NK-92 (cell line): Measurements from ENCODE around the gene ZNF345.

Experiments
- DNase-seq: peaks from one replicate; lab custom pipeline; 2025; ENCODE audit not compliant: unreplicated experiment; lab: John Stamatoyannopoulos, UW

ZNF345 gene

DNA sequence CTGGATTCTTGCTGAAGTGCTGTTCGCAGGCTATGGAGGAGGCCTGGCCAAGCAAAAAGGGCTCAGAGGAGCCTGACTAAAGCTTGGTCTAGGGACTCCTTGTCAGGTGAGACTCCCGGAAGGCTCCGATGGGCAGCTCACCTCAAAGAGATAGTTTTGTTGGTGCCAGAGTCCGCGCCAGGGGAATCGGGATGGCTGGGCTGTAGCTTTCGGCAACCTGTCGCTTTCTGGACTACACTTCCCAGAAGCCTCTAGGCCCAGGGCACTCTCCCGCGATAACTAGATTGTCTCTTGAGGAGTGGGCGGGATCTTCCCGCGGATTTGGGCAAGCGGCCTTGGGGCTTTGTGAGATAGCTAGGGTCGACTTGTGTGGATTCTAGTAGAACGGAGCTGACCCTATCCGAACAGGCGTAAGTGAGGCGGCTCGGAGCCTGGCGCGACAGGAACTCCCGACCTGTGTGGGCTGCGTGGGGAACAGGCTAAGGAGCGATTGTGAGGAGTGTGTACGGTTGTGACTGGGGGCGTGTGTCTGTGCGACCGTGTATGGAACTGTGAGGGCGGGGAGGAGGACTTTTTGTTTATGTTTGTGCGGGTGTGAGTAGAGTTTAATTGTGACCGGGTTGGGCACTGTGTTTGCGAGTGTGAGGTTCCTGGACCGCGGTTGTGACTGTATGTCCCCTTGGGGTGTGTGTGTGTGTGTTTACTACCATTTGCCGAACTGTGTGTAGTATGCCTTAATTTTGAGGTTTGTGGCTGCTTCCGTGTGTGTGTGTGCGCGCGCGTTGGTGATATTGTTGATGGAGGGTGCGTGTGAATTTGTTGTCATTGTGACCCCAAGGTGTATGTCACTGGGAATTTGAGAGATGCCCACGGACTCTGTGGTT, at the start of gene ZNF345:
Gene ZNF345 (plus strand): TSS at position 318 of the 884 bp plus-strand sequence. CDS start 25,955 bp downstream, outside the sequence.
- no peak for DNase-seq

DNA sequence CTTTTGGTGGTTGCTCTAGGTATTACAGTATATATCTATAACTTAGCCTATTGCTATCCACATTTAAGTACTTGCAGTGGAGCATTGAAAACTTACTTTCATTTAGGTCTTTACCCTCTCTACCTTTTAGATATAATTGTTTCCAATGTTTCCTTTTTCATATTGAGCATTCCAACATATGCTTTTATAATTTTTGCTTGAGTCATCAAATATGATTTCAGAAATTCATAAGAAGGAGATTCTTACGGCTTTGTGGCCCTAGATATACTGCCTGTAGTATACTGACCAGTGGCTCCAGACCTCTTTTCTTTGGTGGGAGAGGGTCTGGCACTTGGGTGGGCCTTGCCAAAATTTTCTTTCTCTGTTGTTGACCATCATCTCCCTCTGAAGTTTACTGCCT, 45.3 kb upstream of the ZNF345 start:
- no peak for DNase-seq

DNA sequence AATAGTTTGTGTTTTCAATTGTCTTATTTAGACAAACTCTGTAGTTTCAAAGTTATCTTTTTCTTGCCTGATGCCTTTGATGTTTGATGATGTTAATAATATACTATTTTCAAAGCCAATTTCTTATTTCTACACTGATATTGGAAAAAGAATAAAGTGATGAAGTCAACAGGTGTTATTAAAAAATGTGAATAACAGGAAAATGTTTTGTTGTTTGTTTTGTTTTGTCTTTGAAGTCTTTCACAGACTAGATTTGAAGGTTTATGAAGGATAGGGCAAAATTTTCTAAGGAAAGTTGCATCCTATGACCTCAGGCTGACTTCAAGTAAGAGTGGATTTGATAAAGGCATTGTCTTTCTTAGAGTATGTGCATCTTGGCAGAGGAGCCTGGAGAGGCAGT, 43.6 kb upstream of the ZNF345 start:
- no peak for DNase-seq

DNA sequence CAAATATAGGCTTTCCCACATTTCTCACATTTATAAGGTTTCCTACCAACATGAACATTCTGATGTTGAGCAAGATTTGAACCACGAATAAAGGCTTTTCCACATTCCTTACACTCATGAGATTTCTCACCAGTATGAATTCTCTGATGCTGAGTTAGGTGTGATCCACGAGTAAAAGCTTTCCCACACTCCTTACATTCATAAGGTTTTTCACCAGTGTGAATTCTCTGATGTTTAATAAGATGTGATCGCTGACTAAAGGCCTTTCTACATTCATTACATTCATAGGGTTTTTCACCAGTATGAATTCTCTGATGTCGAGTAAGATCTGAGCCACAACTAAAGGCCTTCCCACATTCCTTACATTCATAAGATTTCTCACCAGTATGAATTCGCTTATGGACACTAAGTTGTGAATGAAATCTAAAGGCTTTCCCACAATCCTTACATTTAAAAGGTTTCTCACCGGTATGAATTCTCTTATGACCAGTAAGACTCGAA, 31.5 kb upstream of the ZNF345 start:
- DNase-seq = no peak

DNA sequence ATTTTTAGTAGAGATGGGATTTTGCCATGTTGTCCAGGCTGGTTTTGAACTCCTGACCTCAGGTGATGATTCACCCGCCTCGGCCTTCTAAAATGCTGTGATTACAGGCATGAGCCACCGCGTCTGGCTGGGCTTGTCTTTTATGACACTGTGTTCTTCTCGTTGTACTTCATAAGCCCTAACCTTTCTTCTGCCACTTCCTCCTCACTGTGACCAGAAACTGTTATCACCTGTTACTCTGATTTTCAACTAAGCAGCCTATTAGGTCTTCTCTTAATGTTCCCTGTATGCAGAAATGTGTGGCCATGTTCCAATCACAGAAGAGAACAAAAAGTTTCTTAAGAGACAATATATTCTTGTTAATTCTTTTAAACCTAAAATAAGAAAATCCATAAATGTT, 28.9 kb upstream of the ZNF345 start:
- DNase-seq = no peak

DNA sequence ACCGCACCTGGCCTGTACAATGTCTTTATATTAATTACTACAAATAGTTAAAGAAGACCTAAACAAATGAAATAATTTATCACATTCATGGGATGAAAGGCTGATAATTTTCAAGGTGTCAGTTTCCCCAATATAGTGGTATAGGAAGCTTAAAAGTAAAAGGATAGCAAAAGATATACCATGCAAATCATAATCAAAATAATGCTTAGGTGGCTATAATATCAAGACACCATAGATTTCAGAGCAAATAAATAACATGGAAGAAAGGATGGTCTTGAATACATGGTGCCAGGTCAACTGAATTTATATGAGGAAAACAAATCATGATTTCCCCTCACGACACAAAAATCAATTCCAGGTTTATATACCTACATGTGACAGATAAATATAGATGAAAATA, 17.2 kb upstream of the ZNF345 start:
- DNase-seq = no peak

DNA sequence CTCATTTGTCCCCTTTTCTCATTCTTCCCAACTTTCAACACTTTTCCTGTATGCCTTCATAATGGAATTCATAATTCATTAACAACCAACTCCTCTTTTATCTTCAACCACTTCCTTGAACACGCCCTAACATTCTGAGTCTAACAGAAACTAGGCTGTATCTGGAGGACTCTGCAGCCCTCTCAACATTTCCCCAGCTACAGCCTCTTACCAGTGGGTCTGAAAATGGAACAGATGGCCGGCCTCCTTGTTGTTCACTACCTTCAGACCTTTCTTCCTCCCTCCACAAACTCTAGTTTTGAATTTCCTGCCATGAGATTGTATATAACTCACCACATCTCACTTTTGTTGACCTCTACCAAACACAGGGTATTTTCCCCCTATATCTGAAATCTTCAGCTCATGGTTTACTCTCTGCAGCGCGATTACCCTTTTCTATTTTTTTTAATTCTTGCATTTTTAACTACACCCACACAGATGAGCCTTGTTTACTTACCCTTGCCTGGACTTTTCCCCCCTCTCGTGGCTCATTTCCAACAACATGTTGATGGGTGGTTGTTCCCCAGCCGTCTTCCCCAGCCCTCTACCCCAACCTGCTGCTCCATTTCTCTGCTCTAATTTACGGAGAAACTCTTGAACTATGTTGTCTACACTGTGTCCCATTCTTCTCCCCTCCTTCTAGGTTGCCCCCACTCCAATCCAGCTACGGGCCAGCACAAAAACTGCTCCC, 13.3 kb upstream of the ZNF345 start:
- no peak for DNase-seq

DNA sequence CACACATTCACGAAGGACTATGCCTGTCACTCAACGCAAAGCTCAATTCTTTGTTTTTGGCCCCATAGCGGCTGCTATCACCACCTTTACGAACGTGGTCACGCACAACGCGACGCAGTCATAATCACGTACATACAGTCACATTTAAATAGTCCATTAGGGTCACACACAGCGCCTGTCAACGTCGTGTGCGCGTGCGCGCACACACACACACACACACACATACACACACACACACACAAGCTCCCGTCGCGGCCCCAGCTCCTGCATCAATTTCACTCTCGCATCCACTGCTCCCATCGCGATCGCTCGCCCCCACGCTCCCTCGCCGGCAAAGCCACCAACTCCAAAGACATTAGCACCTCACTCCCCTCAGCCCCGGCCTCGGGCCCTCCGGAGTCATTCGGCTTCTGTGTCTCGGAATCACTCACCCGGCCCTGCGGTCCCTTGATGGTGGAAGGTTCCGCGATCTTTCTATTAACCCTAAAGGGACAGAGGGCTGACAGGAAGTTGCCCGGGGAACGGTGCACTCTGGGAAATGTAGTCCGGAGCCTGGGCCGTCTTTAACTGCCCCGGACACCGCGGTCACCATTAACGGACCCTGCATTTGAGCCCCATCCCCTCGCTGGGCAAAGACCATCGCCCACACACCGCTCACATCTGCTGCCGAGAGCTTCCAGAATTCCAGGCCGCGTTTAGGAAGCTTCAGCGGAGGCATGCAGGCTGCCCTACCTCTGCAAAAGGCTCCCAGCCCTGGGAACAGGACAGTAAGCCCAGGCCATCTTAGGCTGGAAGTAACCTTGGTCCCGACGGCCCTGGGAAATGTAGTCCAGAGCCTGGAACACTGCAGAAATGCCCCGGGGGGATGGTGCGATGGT, 12.5 kb upstream of the ZNF345 start, which contains the start of gene ZNF790:
Gene ZNF790 (minus strand): TSS at position 482 of the 878 bp plus-strand sequence. CDS start 12,768 bp downstream, outside the sequence.
- DNase-seq = no peak

DNA sequence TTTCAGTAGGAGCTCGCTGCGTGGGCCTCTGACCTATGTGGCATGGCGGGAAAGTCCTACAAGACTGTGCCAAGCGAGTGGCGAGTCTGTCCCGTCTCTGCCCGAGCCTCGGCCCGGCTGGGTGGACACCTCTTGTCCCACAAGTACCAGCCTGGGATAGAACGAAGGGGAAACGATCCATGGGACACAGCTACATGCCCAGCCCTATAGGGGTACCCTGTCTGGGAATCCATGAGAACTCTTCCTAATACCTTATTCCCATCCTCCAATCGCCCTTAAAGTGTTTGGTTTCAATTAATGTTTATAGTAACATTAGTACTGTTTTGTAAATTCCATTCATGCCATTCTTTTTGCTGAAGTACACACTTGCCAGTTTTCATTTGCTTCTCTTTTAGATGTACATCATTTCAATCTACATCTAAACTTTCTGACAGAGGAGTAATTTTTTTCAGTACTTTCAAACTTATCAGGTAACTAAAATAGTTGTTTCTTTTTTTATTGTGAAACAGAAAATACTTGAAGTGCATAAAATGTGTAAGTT, 11.8 kb upstream of the ZNF345 start:
- DNase-seq = no peak

DNA sequence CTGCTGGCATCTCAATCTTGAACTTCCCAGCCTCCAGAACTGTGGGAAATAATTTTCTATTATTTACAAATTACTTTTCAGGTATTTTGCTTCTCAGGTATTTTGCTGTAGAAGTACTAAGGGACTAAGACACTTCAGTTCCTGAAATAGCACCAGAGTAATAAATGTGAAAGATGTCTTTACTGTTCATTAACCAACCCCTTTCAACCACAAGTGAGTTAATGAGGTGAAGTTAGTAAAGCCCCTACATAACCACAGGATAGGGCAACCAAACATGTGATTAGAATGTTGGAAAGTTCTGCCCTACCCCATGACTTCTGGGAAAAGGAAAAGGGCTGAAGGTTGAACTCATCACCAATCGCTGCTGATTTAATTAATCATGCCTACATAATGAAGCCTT, 2.7 kb upstream of the ZNF345 start:
- DNase-seq = no peak

DNA sequence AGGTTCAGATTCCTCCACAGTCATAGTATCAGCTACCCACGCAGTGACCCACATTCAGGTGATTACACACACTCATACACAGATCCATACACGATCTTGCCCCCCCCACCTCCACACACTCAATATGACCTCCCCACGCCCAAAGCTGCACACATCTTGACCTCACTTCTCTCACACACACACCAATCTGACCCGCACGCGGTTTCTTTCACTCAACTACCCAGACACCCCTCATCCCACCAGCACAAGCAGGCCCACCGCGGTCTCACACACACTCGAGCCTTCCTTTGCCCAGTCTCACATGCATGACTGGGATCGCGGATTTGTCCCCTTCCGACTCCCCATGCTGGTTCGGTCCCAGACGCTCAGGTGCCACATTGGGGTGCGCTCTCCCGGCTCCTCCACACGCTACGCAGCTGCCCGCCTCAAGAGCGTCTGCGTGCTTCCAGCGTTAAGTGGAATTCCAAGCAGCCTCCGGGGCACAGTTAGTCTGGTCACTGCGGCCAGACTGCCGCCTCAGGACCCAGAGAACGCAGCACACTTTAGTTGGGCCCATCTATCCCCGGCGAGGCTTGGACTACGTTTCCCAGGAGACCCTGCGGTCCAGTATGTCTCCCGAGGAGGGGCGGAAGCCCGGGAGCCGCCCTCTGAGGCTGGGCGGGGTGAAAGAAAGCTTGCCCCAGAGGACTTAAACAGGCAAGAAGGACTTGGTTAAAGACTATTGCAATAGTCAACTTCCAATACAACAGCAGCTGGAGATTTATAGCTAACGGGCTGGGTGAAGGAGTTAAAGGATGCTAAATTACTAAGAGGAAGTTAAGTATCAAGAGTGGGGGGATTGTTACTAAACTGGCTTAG, 746 bp upstream of the ZNF345 start:
- peak; percentile 43 for DNase-seq

DNA sequence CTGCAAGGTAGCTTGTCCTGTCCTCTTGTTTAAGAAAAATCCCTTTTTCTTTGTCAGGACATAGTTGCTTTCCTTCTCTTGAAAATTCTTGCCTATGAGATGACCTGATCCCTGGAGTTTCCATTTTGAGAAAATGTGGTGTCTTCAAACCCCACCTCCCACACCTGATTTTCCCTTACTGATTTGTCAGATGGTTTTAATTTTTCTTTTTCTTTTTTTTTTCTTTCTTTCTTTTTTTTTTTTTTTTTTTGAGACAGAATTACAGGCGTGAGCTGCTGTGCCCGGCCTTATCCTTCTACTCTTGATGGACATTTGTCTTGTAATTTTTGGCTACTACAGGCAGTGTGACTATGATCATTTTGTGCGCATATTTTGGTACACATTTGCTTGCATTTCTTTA, 1.2 kb downstream of the ZNF345 start:
- DNase-seq = no peak

DNA sequence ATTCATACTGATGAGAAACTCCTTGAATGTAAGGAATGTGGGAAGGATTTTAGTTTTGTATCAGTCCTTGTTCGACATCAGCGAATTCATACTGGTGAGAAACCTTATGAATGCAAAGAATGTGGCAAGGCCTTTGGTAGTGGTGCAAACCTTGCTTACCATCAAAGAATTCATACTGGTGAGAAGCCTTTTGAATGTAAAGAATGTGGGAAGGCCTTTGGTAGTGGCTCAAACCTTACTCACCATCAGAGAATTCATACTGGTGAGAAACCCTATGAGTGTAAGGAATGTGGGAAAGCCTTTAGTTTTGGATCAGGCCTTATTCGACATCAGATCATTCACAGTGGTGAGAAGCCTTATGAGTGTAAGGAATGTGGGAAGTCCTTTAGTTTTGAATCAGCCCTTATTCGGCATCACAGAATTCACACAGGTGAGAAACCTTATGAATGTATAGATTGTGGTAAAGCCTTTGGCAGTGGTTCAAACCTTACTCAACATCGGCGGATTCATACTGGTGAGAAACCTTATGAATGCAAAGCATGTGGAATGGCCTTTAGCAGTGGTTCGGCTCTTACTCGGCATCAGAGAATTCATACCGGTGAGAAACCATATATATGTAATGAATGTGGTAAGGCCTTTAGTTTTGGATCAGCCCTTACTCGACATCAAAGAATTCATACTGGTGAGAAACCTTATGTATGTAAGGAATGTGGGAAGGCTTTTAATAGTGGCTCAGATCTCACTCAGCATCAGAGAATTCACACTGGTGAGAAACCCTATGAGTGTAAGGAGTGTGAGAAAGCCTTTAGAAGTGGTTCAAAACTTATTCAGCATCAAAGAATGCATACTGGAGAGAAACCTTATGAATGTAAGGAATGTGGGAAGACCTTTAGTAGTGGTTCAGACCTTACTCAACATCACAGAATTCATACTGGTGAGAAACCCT, 26.6 kb downstream of the ZNF345 start:
- no peak for DNase-seq

DNA sequence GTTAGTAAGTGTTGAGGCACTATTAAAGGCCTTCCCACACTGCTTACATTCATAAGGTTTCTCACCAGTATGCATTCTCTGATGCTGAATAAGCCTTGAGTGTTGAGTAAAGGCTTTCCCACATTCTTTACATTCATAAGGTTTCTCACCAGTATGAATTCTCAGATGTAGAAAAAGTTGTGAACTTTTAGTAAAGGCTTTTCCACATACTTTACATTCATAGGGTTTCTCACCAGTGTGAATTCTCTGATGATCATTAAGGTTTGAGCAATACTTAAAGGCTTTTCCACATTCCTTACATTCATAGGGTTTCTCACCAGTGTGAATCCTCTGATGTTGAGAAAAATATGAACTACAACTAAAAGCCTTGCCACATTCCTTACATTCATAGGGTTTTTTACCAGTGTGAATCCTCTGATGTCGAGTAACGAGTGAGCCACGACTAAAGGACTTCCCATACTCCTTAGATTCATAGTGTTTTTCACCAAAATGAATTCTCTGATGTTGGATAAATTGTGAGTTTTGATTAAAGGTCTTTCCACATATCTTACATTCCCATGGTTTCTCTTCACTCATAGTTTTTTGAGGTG, 41.2 kb downstream of the ZNF345 start:
- no peak for DNase-seq

DNA sequence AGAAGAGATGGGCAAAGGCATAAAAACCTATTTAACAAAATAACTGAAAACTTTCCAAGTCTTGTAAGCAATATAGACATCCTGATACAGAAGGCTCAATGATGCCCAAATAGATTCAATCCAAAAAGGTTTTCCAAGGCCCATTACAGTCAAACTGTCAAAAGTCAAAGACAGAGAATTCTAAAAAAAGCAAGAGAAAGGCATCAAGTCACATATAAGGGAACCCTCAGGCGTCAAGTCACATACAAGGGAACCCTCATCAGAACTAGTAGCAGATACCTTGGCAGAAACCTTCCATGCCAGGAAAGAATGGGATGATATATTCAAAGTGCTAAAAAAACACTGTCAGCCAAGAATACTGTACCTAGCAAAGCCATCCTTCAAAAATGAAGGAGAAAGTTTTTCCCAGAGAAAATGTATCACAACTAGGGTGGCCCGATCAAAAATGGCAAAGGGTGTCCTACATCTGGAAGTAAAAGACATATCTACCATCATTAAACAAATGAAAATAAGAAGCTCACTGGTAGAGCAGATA, 44.2 kb downstream of the ZNF345 start:
- no peak for DNase-seq

DNA sequence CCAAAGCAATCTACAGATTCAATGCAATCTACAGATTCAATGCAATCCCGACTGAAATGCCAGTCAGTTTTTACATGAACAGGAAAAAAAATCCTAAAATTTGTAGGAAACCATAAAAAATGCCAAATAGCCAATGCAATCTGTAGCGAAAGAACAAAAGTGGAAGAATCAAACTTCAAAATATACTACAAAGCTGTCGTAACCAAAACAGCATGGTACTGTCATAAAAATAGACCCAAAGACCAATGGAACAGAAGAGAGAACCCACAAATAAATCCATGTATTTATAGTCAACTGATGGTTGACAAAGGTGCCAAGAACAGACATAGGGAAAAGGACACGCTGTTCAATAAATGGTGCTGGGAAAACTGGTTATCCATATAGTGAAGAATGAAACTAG, 47.7 kb downstream of the ZNF345 start:
- no peak for DNase-seq

DNA sequence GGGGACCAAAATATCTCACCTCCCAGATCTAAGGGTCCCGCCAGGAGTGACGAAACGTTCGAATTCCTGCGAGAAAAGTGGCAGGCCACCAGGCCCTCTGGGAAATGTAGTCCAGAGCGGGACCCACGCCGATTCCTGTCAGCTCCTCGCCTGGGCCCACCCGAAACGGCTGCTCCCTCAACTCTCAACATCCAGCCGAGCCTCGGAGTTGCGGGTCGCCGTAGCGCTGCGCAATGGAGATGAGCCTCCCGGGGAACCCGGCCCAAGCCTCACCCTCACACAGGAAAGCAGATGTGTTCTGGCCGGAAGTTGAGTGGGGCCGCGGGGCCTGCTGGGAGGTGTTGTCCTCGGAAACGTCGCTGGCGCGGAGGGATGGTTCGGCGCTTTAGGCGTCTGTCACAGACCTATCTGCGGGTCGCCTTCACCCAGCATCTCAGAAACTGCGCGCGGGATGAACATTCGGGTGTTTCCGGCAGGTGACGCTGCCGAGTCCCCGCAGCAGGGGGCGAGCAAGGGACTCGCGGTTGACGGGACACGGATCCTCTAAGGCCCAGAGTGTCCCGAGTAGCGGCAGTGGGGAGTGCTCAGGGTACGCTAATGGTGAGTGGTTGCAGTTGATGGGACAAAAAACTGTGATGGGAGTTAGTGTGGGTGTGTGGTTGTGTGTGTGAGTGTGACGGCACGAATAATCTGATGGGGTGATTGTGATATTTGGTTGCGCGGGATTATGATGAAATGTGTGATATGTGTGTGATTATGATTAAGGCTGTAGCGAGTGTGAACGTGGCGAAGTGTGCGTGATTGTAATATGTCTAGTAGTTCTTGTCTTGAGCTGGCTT, 65.5 kb downstream of the ZNF345 start, which contains the start of the genes ZNF568 and ZNF829:
Gene ZNF568 (plus strand): TSS at position 341 of the 839 bp plus-strand sequence. CDS start 6,439 bp downstream, outside the sequence.
Gene ZNF829 (minus strand): TSS at position 300 of the 839 bp plus-strand sequence. CDS start 1,124 bp downstream, outside the sequence.
- DNase-seq = peak; percentile 53
